Myometrial cell (primary cell): ENCODE measurements around the gene POM121C. TPM values are rescaled to one million over a fixed set of nuclear protein-coding genes. Genes with fewer than 3 reads are reported as not detected.

Experiments
- total RNA-seq: library from RNA; depleted of rRNA; stranded (reverse); fragments of >200 nt; gene quantifications from 2 replicates; pipeline ENCODE4 v1.2.3, GENCODE V29; 2015

Gene POM121C
- 8.3 and 9.5 TPM in 2 replicates for total RNA-seq

GRCh38 chr7:75485979-75486643 is at the start of gene POM121C:
Gene POM121C (minus strand): TSS chr7:75486299. CDS start chr7:75441496, 44,803 bp downstream.

GRCh38 chr7:75492020-75492419 is 5.9 kb upstream of the POM121C start, which contains the start of gene SPDYE5:
Gene SPDYE5 (plus strand): TSS chr7:75492320. CDS start chr7:75494048, 1,728 bp downstream.

GRCh38 chr7:75395329-75395728 is 90.8 kb downstream of the POM121C start, which contains the start of gene TRIM73:
Gene TRIM73 (plus strand): TSS chr7:75395629. CDS start chr7:75398934, 3,305 bp downstream.

Other genes starting within 250 kb of the POM121C start
- gene TRIM73, start 90.7 kb downstream of the POM121C start, total RNA-seq: under 0.01 TPM in 1 of 2 replicates, not detected in the other
- gene SPDYE5, start 6.0 kb upstream of the POM121C start, total RNA-seq: not detected in 2 replicates